KMS-11 (cell line): ENCODE measurements around the gene SERPINE1.

ENCODE experiments used
- H2AFZ ChIP-seq: fragments of 200-600 bp; sonication (generic); 2 replicates; pipeline ENCODE4 v1.6.1; 2016; ENCODE audit warnings: antibody characterized with exemption, mixed run types, low read depth
- H3K27ac ChIP-seq: fragments of 200-600 bp; sonication (generic); 2 replicates; pipeline ENCODE4 v1.6.1; 2016; ENCODE audit warnings: mild to moderate bottlenecking, mixed run types
- H3K27me3 ChIP-seq: fragments of 200-600 bp; sonication (generic); 2 replicates; pipeline ENCODE4 v1.6.1; 2017; ENCODE audit warnings: mild to moderate bottlenecking, low read depth, mixed run types, moderate library complexity; ENCODE audit not compliant: insufficient read depth
- H3K36me3 ChIP-seq: fragments of 200-600 bp; sonication (generic); 2 replicates; pipeline ENCODE4 v1.6.1; 2017; ENCODE audit warnings: mild to moderate bottlenecking, mixed run types; ENCODE audit not compliant: insufficient read depth
- H3K4me1 ChIP-seq: fragments of 200-600 bp; sonication (generic); 2 replicates; pipeline ENCODE4 v1.6.1; 2016; ENCODE audit warnings: mild to moderate bottlenecking, low read depth, mixed run types; ENCODE audit not compliant: poor library complexity, severe bottlenecking
- H3K4me2 ChIP-seq: fragments of 200-600 bp; sonication (generic); 2 replicates; pipeline ENCODE4 v1.7.0; 2016; ENCODE audit warnings: mild to moderate bottlenecking, mixed run types
- H3K4me3 ChIP-seq: fragments of 200-600 bp; sonication (generic); IDR thresholded peaks from 2 replicates; pipeline ENCODE4 v1.6.1; 2017; ENCODE audit warnings: low read depth, low read length, mixed read lengths; ENCODE audit not compliant: insufficient read depth
- H3K79me2 ChIP-seq: fragments of 200-600 bp; sonication (generic); 2 replicates; pipeline ENCODE4 v1.6.1; 2016; ENCODE audit warnings: low read depth, mixed run types; ENCODE audit not compliant: insufficient read depth
- H3K9ac ChIP-seq: fragments of 200-600 bp; sonication (generic); 2 replicates; pipeline ENCODE4 v1.6.1; 2016; ENCODE audit warnings: mild to moderate bottlenecking, mixed run types
- H4K20me1 ChIP-seq: fragments of 200-600 bp; sonication (generic); 2 replicates; pipeline ENCODE4 v1.6.1; 2016; ENCODE audit warnings: mild to moderate bottlenecking, mixed run types; ENCODE audit not compliant: insufficient read depth
- TF ChIP-seq, protein P1 (sequence below): fragments of 200-600 bp; sonication (generic); conservative IDR thresholded peaks from 2 replicates; pipeline ENCODE4 v1.6.1; 2017; ENCODE audit warnings: low read depth, mild to moderate bottlenecking, antibody characterized with exemption, low read length, moderate library complexity, mixed read lengths

The SERPINE1 gene

DNA sequence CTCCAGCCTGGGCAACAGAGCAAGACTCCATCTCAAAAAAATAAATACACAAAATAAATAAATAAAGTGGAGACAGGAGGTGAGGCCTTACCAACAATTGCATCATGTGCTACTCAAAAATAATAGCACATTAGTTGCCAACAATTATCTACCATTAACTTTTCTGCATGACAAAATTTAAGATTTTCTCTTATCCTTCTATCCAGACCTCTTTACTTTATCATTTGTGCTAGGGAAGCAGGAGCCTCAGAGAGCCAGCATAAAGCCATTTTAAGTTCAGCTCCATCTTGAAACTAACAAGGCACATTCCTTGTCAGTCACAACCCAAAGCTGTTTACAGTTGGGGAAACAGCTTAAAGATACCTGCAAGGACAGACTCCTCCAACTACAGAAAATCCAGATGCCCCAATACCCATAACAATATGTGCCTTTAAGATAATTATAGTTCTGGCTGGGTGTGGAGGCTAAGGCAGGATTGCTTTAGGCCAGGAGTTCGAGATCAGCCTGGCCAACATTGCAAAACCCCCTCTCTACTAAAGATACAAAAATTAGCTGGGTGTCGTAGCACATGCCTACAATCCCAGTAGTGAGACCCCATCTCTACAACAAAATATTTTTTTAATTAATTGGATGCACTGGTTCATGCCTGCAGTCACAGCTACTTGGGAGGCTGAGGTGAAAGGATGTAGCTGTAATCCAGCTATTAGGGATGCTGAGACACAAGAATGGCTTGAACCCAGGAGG, 25.2 kb downstream of the SERPINE1 start:
- no peak overlapping the region for H3K4me2 ChIP-seq
- no peaks in the 10 kb centered on the region for H3K79me2 ChIP-seq
- H3K27me3 ChIP-seq: peaks cover 55% of the 10 kb centered on the region
- TF ChIP-seq, protein P1, sequence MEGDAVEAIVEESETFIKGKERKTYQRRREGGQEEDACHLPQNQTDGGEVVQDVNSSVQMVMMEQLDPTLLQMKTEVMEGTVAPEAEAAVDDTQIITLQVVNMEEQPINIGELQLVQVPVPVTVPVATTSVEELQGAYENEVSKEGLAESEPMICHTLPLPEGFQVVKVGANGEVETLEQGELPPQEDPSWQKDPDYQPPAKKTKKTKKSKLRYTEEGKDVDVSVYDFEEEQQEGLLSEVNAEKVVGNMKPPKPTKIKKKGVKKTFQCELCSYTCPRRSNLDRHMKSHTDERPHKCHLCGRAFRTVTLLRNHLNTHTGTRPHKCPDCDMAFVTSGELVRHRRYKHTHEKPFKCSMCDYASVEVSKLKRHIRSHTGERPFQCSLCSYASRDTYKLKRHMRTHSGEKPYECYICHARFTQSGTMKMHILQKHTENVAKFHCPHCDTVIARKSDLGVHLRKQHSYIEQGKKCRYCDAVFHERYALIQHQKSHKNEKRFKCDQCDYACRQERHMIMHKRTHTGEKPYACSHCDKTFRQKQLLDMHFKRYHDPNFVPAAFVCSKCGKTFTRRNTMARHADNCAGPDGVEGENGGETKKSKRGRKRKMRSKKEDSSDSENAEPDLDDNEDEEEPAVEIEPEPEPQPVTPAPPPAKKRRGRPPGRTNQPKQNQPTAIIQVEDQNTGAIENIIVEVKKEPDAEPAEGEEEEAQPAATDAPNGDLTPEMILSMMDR: no peak
- H3K4me3 ChIP-seq: no peak overlapping the region
- no peak overlapping the region for H3K27ac ChIP-seq
- no peaks in the 10 kb centered on the region for H3K36me3 ChIP-seq
- H3K9ac ChIP-seq: no peak overlapping the region
- no peak overlapping the region for H2AFZ ChIP-seq
- no peaks in the 10 kb centered on the region for H4K20me1 ChIP-seq
- H3K4me1 ChIP-seq: no peaks in the 10 kb centered on the region

DNA sequence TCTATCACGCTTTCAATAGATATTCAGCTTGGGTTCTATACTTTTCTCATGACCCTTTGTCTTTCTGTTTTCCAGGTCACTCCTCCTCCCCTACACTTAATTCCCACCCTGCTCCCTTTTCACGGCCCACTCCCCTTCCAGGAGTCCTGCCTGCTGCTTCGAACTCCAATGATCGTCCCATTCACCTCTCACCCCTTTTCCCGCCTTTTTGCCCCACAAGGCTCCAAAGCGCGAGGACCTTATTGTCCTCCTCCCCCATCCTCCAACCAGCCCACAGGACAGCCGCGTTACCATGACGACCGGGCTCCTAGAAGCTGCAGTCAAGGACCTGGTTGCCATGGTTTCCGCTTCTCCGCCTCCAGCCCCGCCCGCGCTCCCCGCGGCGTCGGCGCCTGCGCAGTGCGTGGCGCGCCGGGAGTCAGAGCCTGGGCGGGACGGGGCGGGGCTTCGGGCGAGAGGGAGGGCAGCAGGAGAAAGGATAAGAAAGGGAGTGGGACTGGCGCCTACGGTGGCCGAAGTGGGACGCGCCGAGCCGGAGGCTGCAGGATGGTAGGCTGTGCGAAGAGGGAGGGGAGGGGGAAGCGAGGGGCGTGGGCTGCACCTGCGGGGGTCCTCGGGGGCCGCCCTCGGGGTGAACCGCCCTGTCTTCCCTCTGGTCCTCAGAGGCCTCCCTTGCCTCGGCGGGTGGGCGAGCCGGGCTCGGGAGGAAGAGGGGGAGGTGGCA, 27.2 kb downstream of the SERPINE1 start, which contains the start of gene AP1S1:
Gene AP1S1 (plus strand): TSS at position 508 of the 724 bp plus-strand sequence. CDS start 39 bp downstream, at position 547.
- peaks cover 37% of the 10 kb centered on the region for H3K27me3 ChIP-seq
- H3K27ac ChIP-seq: no peak within 1 kb of the TSS
- no peaks in the 10 kb centered on the region for H3K79me2 ChIP-seq
- no peaks in the 10 kb centered on the region for H4K20me1 ChIP-seq
- peak within 1 kb of the TSS; percentile 50 for H2AFZ ChIP-seq
- H3K4me1 ChIP-seq: no peaks in the 10 kb centered on the region
- H3K4me3 ChIP-seq: no peak within 1 kb of the TSS
- H3K9ac ChIP-seq: peak within 1 kb of the TSS; percentile 29
- peak within 1 kb of the TSS; percentile 91 for H3K4me2 ChIP-seq
- TF ChIP-seq, protein P1: no peak
- no peaks in the 10 kb centered on the region for H3K36me3 ChIP-seq

DNA sequence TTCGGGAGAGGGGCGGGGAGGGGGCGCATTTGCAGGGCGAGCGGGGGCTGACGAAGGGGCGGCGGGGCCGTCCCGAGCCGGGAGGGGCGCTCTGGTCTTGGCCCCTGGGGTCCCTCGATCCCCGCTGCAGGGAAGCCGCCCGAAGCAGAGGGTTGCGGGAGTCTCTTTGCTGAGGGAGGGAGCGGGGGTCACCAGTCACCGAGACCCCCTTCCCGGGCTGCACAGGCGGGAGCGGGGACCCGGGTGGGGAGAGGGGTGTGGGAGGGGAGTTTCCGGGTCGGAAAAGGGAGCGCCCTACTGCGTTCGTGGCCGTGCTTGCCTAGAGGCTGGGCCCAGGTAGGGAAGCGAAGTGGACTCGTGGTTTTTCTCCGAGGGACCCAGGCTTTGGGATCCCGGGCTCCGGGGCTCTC, 27.8 kb downstream of the SERPINE1 start:
- Histone ChIP-seq H3K4me1 (no peaks in the 10 kb centered on the region), H3K27me3 (peaks cover 31% of the 10 kb centered on the region), H4K20me1 (no peaks in the 10 kb centered on the region), H3K27ac (no peak overlapping the region), H2AFZ (peak overlapping the region; percentile 50), H3K9ac (peak overlapping the region; percentile 29), H3K4me3 (no peak overlapping the region), H3K79me2 (no peaks in the 10 kb centered on the region), H3K36me3 (no peaks in the 10 kb centered on the region), H3K4me2 (peak overlapping the region; percentile 91)
- TF ChIP-seq, protein P1: no peak

DNA sequence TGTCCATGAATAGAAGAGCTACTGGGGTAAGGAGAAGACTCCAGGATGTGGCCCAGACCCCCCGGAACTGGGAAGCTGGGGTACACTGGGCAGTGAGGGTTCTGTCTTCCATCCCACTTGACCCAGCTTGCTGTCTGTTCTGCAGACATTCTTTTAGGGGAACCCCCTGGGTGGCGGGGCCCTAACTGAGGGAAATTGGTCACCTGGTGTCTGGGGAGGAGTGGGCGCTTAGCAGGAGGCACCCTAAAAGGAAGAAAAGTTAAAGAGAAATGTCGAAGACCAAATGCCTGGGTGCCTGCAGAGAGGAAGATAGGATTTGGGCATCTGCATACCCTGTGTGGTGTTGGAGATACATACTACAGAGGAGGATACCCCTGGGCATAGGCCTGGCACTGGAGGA, 28.4 kb downstream of the SERPINE1 start:
- H3K9ac ChIP-seq: peak overlapping the region; percentile 29
- no peak overlapping the region for H3K27ac ChIP-seq
- no peaks in the 10 kb centered on the region for H3K79me2 ChIP-seq
- peak overlapping the region; percentile 91 for H3K4me2 ChIP-seq
- no peaks in the 10 kb centered on the region for H3K36me3 ChIP-seq
- TF ChIP-seq, protein P1: no peak
- peaks cover 30% of the 10 kb centered on the region for H3K27me3 ChIP-seq
- H2AFZ ChIP-seq: peak overlapping the region; percentile 50; the same call in 1 of the 2 replicates
- H4K20me1 ChIP-seq: no peaks in the 10 kb centered on the region
- no peak overlapping the region for H3K4me3 ChIP-seq
- H3K4me1 ChIP-seq: no peaks in the 10 kb centered on the region
